Right lobe of liver (tissue), 6 donors: ENCODE results near the gene PREX1. TPM values are rescaled to one million over a fixed set of nuclear protein-coding genes. Genes with fewer than 3 reads are reported as not detected.

Experiments used
- ATAC-seq, 4 donors: fragments of 200-7000 bp; cut with Tn5 transposase; one replicate each; pipeline ENCODE4 v1.9.1; 2020; ENCODE audit warnings: mild to moderate bottlenecking in 4 of 4, moderate library complexity in 4 of 4
- DNase-seq, 3 donors: peaks; one replicate each; pipeline ENCODE4 v3.0.0-alpha.2; 2020
- H3K27ac ChIP-seq, 3 donors: fragments of 200-600 bp; one replicate each; pipeline ENCODE4 v1.8.0; 2022
- H3K27me3 ChIP-seq, 2 donors: fragments of 200-600 bp; one replicate each; pipeline ENCODE4 v1.8.0; 2022
- H3K36me3 ChIP-seq, 4 donors: fragments of 200-600 bp; sonication (generic) in 1 of 4; one replicate each; pipeline versions ENCODE4 v1.5.1 to v1.8.0; 2017 to 2022; ENCODE audit warnings: control low read depth in 1 of 4
- H3K4me1 ChIP-seq, 4 donors: fragments of 200-600 bp; sonication (generic) in 1 of 4; one replicate each; pipeline versions ENCODE4 v1.5.1 to v1.8.0; 2017 to 2022; ENCODE audit warnings: control low read depth in 1 of 4
- H3K4me3 ChIP-seq, 3 donors: fragments of 200-600 bp; one replicate each; pipeline ENCODE4 v1.8.0; 2022
- H3K9me3 ChIP-seq, 4 donors: fragments of 200-600 bp; sonication (generic) in 1 of 4; one replicate each; pipeline versions ENCODE4 v1.5.1 to v1.8.0; 2017 to 2022; ENCODE audit warnings: control low read depth in 1 of 4
- CTCF ChIP-seq, 4 donors: fragments of 200-600 bp in 3 of 4; fragments of 450-650 bp in 1 of 4; IDR thresholded peaks; one replicate each; pipeline versions ENCODE4 v1.5.1 to v1.8.0; 2016 to 2022; ENCODE audit warnings: antibody characterized with exemption in 4 of 4, mild to moderate bottlenecking in 2 of 4
- POLR2A ChIP-seq: fragments of 450-650 bp; IDR thresholded peaks from one replicate; pipeline ENCODE4 v1.6.1; 2017; ENCODE audit warnings: antibody characterized with exemption, mild to moderate bottlenecking
- WGBS: methylation state at CpG from one replicate; pipeline ENCODE4 v1.1.6; 2018; ENCODE audit warnings: low coverage, low lambda C conversion rate; ENCODE audit not compliant: insufficient coverage; ENCODE audit errors: missing lambda C conversion rate; 5-methylcytosine and 5-hydroxymethylcytosine counted together
- intact Hi-C, 2 donors: fragments of 100-400 bp; cut with DNase I; formaldehyde crosslinking; loops; one replicate each; pipeline versions ENCODE4 v1.11.2 to v1.14.1; 2022
- total RNA-seq, 6 experiments: library from RNA; depleted of rRNA in 2 of 6; stranded (reverse); fragments of >200 nt in 2 of 6; fragmentation: NEBNext Ultra II Directional in 3 of 6; extraction: Animal tissue kit (Norgen Biotek cat#: 25700) in 3 of 6; gene quantifications; one replicate each; pipeline versions ENCODE4 v1.1.0 to v1.2.4, GENCODE V29; 2016 to 2023
- donor health status: DM: no; HTN: yes; CAD: no.
- donor health status: DM: no; HTN: no; CAD: no.
- donor health status: DM: no; HTN: no; CAD: no.
- donor health status: DM: no; HTN: yes; CAD: no.
- donor health status: DM: no; HTN: yes; CAD: no.

The PREX1 gene
- total RNA-seq, 6 experiments from 2014 or later = 4.4 to 11.1 (median 8.7) TPM

- TF ChIP-seq CTCF (IDR thresholded peaks at IDR 0.05) = no peak
- no peak for TF ChIP-seq POLR2A
- WGBS = 94% methylated on average over 10 of the region's 10 CpGs
- Histone ChIP-seq H3K9me3 (no peaks in the 10 kb centered on the region), H3K4me1 (no peaks in the 10 kb centered on the region), H3K27ac (no peak overlapping the region), H3K36me3 (peaks cover 0 to 4% (median under 1%) of the 10 kb centered on the region in 4 donors), H3K4me3 (no peak overlapping the region), H3K27me3 (no peaks in the 10 kb centered on the region)
- intact Hi-C loops = no loop called here
- ATAC-seq = no peak
- DNase-seq = no peak
Measured at GRCh38 chr20:48704761-48705160, 123.0 kb downstream of the PREX1 start.

GRCh38 chr20:48703511-48704219 lies 124.1 kb downstream of the PREX1 start:
- DNase-seq = no peak
- ATAC-seq = no peak
- WGBS = 93% methylated on average over 3 of the region's 15 CpGs
- H3K9me3 ChIP-seq = no peaks in the 10 kb centered on the region
- H3K4me3 ChIP-seq = no peak overlapping the region
- peaks cover 0 to 4% (median under 1%) of the 10 kb centered on the region in 4 donors for H3K36me3 ChIP-seq
- peaks cover 0 to 1% (median 0%) of the 10 kb centered on the region in 4 donors for H3K4me1 ChIP-seq
- TF ChIP-seq CTCF (IDR thresholded peaks at IDR 0.05) (no peak), POLR2A (no peak)
- no peaks in the 10 kb centered on the region for H3K27me3 ChIP-seq
- intact Hi-C loops = no loop called here
- H3K27ac ChIP-seq = no peak overlapping the region

- Histone ChIP-seq H3K36me3 (peaks cover 0 to 4% (median under 1%) of the 10 kb centered on the region in 4 donors), H3K27ac (no peak overlapping the region), H3K4me1 (peaks cover 0 to 7% (median 3%) of the 10 kb centered on the region in 4 donors), H3K9me3 (no peaks in the 10 kb centered on the region), H3K27me3 (no peaks in the 10 kb centered on the region), H3K4me3 (no peak overlapping the region)
- no peak for ATAC-seq
- intact Hi-C loops = no loop called here
- no peak for TF ChIP-seq CTCF (IDR thresholded peaks at IDR 0.05)
- no peak for TF ChIP-seq POLR2A
- no CpG with 5 or more reads among the region's 12 CpGs for WGBS
- no peak for DNase-seq
Measured at GRCh38 chr20:48703107-48703506, 124.7 kb downstream of the PREX1 start.

- DNase-seq = no peak
- H3K36me3 ChIP-seq = peaks cover 0 to 4% (median under 1%) of the 10 kb centered on the region in 4 donors
- no peak for TF ChIP-seq POLR2A
- TF ChIP-seq CTCF (IDR thresholded peaks at IDR 0.05) = no peak
- H3K9me3 ChIP-seq = no peaks in the 10 kb centered on the region
- H3K27ac ChIP-seq = no peak overlapping the region
- ATAC-seq = no peak
- intact Hi-C loops = no loop called here
- 87% methylated on average over 7 of the region's 8 CpGs for WGBS
- H3K27me3 ChIP-seq = no peaks in the 10 kb centered on the region
- H3K4me1 ChIP-seq = peaks cover 0 to 13% (median 6%) of the 10 kb centered on the region in 4 donors
- H3K4me3 ChIP-seq = no peak overlapping the region
Measured at GRCh38 chr20:48702455-48702913, 125.3 kb downstream of the PREX1 start.
